Adrenal gland (tissue), 12 donors: ENCODE data around the gene LMF2. TPM values are rescaled to one million over a fixed set of nuclear protein-coding genes. Genes with fewer than 3 reads are reported as not detected.

Source experiments
- DNase-seq, 7 donors: peaks; one replicate each; pipeline ENCODE4 v3.0.0-alpha.2; 2019 to 2020
- H3K27ac ChIP-seq, 5 donors: fragments of 200-600 bp; sonication (generic) in 4 of 5; 1 replicate in 3 of 5; 2 replicates in 2 of 5; pipeline versions ENCODE4 v1.5.1 to v1.8.0; 2016 to 2020; ENCODE audit warnings: mild to moderate bottlenecking in 1 of 5
- H3K27me3 ChIP-seq: fragments of 200-600 bp; 2 replicates; pipeline ENCODE4 v1.8.0; 2021
- H3K36me3 ChIP-seq, 2 donors: fragments of 200-600 bp; replicated peaks in 1 of 2; 1 replicate in 1 of 2; 2 replicates in 1 of 2; pipeline versions ENCODE4 v1.5.1 to v1.8.0; 2018 to 2022
- H3K4me1 ChIP-seq, 2 donors: fragments of 200-600 bp; replicated peaks in 1 of 2; 1 replicate in 1 of 2; 2 replicates in 1 of 2; pipeline versions ENCODE4 v1.5.1 to v1.8.0; 2018 to 2021
- H3K4me3 ChIP-seq, 4 donors: fragments of 200-600 bp; sonication (generic) in 3 of 4; one replicate each; pipeline ENCODE4 v1.5.1; 2016 to 2018
- H3K9me3 ChIP-seq, 3 donors: fragments of 200-600 bp; sonication (generic) in 1 of 3; replicated peaks in 1 of 3; 1 replicate in 2 of 3; 2 replicates in 1 of 3; pipeline versions ENCODE4 v1.5.1 to v1.8.0; 2016 to 2021
- CTCF ChIP-seq, 6 experiments: fragments of 450-650 bp in 4 of 6; fragments of 200-600 bp in 2 of 6; sonication (generic) in 1 of 6; IDR thresholded peaks; 1 replicate in 5 of 6; 2 replicates in 1 of 6; pipeline versions ENCODE4 v1.5.1 to v1.8.0; 2016 to 2021; ENCODE audit warnings: antibody characterized with exemption in 6 of 6, mild to moderate bottlenecking in 2 of 6, moderate library complexity in 1 of 6
- POLR2A ChIP-seq, 2 donors: fragments of 450-650 bp; IDR thresholded peaks; one replicate each; pipeline ENCODE4 v1.6.1; 2017; ENCODE audit warnings: antibody characterized with exemption in 2 of 2, mild to moderate bottlenecking in 2 of 2, moderate library complexity in 1 of 2
- WGBS, 4 donors: extraction: QIAGEN DNeasy Blood & Tissue Kit in 2 of 4; methylation state at CpG; one replicate each; pipeline versions ENCODE4 v1.1.5 to v1.1.7; 2013 to 2017; 5-methylcytosine and 5-hydroxymethylcytosine counted together
- intact Hi-C, 2 donors: fragments of 100-400 bp; cut with DNase I; formaldehyde crosslinking; loops; one replicate each; pipeline versions ENCODE4 v1.14.1 to v1.15.0; 2022 to 2023
- polyA plus RNA-seq, 3 donors: library from polyadenylated mRNA; stranded (reverse); fragments of 200-250 nt in 2 of 3; fragments of 350-450 nt in 1 of 3; fragmentation: Illumina TruSeq in 1 of 3; extraction: RNeasy Lipid Tissue Mini Kit (QIAGEN cat#74804) in 1 of 3; gene quantifications; one replicate each; pipeline ENCODE4 v1.2.3, GENCODE V29; 2013 to 2014
- total RNA-seq, 9 donors: library from RNA; depleted of rRNA in 4 of 9; stranded (reverse); fragments of >200 nt in 4 of 9; fragments of 120-200 nt in 1 of 9; fragmentation: NEBNext Ultra II Directional in 1 of 9; extraction: Animal tissue kit (Norgen Biotek cat#: 25700) in 1 of 9; gene quantifications; one replicate each; pipeline versions ENCODE4 v1.1.0 to v1.2.4, GENCODE V29; 2013 to 2023
- donor health status: healthy with polysubstance abuse.
- donor health status: Bipolar disorder and iron deficiency.
- donor health status: DM: yes; HTN: yes; CAD: no.
- donor health status: DM: no; HTN: no; CAD: no.
- donor health status: DM: no; HTN: no; CAD: no.
- donor health status: DM: yes; HTN: yes; CAD: no.

The LMF2 gene
- total and polyA plus RNA-seq, 12 donors, result 6.3 to 120 (median 78.3) TPM

- WGBS, 4 donors, result 90 to 94% (median 92%) methylated on average over 15 to 41 of the region's 41 CpGs
- no peak overlapping the region for H3K27ac ChIP-seq
- H3K36me3 ChIP-seq, result peaks cover 0 to 32% of the 10 kb centered on the region in 2 donors
- peak overlapping the region in 2 of 4 donors; percentile 77 to 88 for H3K4me3 ChIP-seq
- H3K9me3 ChIP-seq, result no peaks in the 10 kb centered on the region
- DNase-seq, result peak in 4 of 7 donors; percentile 26 to 58 (median 47)
- TF ChIP-seq CTCF (IDR thresholded peaks at IDR 0.05) (no peak), POLR2A (IDR thresholded peaks at IDR 0.05) (no peak)
- no peaks in the 10 kb centered on the region for H3K27me3 ChIP-seq
- intact Hi-C loops, result no loop called here
- H3K4me1 ChIP-seq, result peaks cover 8 to 25% of the 10 kb centered on the region in 2 donors
Observed at GRCh38 chr22:50505776-50506610, 1.5 kb downstream of the LMF2 start.

GRCh38 chr22:50505276-50505775 is 2.2 kb downstream of the LMF2 start:
- WGBS, 4 donors, result 83 to 93% (median 89%) methylated on average over 6 to 14 of the region's 14 CpGs; no CpG with 5 or more reads in 1 of the 4 donors
- no peaks in the 10 kb centered on the region for H3K27me3 ChIP-seq
- peak in 2 of 7 donors; percentile 17 to 38 for DNase-seq
- H3K4me3 ChIP-seq, result no peak overlapping the region
- H3K36me3 ChIP-seq, result peaks cover 0 to 32% of the 10 kb centered on the region in 2 donors
- peaks cover 8 to 25% of the 10 kb centered on the region in 2 donors for H3K4me1 ChIP-seq
- H3K9me3 ChIP-seq, result no peaks in the 10 kb centered on the region
- H3K27ac ChIP-seq, result no peak overlapping the region
- TF ChIP-seq CTCF (IDR thresholded peaks at IDR 0.05) (no peak), POLR2A (IDR thresholded peaks at IDR 0.05) (no peak)
- intact Hi-C loops, result no loop called here

GRCh38 chr22:50504369-50505211 is 2.9 kb downstream of the LMF2 start:
- H3K27ac ChIP-seq, result no peak overlapping the region
- TF ChIP-seq POLR2A (IDR thresholded peaks at IDR 0.05), result no peak
- no peak for TF ChIP-seq CTCF (IDR thresholded peaks at IDR 0.05)
- no peaks in the 10 kb centered on the region for H3K9me3 ChIP-seq
- intact Hi-C loops, result no loop called here
- WGBS, 4 donors, result 94 to 100% (median 97%) methylated on average over 1 to 44 of the region's 44 CpGs
- peak in 2 of 7 donors; percentile 24 to 31 for DNase-seq
- peaks cover 8 to 25% of the 10 kb centered on the region in 2 donors for H3K4me1 ChIP-seq
- H3K4me3 ChIP-seq, result no peak overlapping the region
- H3K36me3 ChIP-seq, result peaks cover 0 to 32% of the 10 kb centered on the region in 2 donors
- no peaks in the 10 kb centered on the region for H3K27me3 ChIP-seq
